Measurements from ENCODE around the gene ACP1.
A peak's percentile ranks its signal among the peaks of the same experiment; 100 is the strongest.
"Not testable (repeated sequence)": the region's sequence is repeated elsewhere in the genome, so short reads cannot be mapped to it uniquely, and the experiment has no call there.

ACP1 gene

DNA sequence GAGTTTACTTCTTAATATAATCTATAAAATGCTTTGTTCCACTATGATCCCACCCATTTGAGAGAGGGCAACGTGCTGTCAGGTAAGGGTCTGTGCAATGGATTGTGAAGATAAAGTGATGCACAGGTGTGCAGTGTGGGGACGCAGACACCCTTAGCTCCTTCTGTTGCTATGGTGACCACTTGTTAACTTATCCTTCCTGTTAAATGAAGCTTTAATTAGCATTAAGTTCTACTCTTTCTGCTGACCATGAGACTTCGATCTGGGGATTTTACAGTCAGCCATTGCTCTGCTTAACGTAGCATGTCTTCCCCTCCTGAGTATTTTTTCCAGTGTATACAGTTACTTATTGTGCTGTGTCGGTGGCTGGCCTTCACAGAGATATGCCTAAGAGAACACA is 46.2 kb downstream of the ACP1 start:
- DNase-seq (ENCODE audit: low spot score), result no peak

GRCh38 chr2:313991-314390 is 49.2 kb downstream of the ACP1 start:
- DNase-seq (ENCODE audit: low spot score), result no peak

- no peak for DNase-seq (ENCODE audit: low spot score)
Observed at GRCh38 chr2:314561-315336, 50.0 kb downstream of the ACP1 start.

DNA sequence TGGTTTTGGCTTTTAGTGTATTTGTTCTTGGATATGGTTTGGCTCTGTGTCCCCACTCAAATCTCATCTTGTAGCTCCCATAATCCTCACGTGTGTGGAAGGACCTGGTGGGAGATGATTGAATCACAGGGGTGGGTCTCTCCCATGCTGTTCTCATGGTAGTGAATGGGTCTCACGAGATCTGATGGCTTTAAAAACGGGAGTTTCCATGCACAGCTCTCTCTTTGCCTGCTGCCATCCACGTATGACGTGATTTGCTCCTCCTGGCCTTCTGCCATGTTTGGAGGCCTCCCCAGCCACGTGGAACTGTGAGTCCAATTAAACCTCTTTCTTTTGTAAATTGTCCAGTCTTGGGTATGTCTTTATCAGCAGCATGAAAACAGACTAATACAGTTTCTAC is 51.2 kb downstream of the ACP1 start:
- not testable (repeated sequence) for DNase-seq (ENCODE audit: low spot score)

DNA sequence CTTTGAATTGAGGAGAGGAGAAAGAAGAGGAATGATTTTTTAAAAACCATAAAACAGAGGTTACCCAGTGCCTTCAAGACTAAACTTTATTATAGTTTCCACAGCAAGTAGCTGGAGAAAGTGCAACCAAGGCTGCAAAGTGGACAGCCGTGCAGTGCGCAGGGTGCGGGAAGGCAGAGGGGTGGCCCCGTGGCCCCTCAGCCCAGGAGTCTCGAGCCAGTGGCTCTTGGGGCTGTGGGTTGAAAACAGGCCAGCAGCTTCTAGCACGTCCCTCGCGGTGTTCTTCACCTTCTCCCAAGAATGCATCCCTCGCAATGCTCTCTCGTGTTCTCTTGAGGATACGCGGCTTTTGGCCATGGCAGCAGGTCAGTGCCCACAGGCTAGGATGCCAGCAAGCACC is 51.6 kb downstream of the ACP1 start:
- DNase-seq (ENCODE audit: low spot score), result no peak

DNA sequence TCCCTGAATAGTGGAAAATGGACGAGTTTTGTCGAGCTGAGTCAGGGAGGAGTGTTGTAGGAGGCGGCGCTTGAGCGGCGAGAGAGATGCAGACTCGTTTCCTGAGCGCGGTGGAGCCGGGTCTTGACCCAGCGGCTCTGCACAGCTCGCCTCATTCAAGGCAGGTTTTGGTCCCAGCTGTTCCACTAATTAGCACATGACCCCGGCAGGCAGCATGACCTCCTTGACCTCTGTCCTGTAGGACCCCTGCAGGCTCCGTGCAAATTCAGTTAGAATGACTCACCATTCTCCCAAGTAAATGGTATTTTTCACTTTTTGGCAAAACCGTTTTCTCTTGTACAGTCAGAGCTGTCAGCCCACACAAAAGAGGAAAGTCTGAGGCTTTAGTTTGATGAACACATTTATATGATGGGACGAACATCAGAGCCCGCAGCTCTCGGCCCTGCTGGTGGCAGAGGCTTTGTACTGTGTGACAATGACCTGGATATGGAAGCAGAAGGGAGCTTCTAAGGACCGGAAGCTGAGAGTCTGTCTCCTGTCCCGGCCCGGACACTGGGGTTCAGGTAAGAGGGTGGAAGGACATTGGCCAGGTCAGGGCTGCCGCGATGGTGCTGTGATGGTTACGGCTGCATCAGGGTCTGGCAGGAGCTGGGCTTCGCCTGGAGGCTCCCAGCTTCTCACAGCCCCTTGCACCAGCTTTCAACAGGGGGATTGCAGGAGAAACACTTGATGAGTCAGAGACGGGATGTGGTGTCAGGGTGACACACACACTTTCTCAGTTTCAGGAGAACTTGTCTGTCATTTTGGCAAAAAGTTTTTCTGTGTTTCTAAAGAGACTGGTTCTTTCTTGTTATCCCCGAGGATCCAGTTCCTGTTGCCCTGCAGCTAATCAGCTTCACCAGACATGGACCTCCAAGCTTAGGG is 53.0 kb downstream of the ACP1 start:
- DNase-seq (ENCODE audit: low spot score), result peak; percentile 39

DNA sequence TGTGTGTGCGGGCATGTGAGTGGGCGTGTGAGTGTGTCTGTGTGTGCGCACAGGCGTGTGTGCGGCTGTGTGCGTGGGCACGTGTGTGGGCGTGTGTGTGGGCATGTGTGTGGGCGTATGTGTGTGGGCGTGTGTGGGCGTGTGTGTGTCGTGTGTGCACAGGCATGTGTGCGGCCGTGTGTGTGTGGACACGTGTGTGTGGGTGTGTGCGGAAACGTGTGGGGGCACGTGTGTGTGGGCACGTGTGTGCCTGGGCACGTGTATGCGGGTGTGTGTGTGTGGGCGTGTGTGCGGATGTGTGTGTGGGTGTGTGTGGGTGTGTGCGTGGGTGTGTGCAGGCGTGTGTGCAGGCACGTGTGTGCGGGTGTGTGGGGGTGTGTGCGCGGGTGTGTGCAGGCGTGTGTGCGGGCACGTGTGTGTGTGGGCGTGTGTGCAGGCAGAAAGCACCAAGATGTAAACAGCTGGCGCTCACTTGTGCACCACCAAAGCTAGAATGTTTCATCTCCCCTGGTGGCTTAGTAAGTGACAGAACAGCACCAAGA is 54.4 kb downstream of the ACP1 start:
- DNase-seq (ENCODE audit: low spot score), result no peak

DNA sequence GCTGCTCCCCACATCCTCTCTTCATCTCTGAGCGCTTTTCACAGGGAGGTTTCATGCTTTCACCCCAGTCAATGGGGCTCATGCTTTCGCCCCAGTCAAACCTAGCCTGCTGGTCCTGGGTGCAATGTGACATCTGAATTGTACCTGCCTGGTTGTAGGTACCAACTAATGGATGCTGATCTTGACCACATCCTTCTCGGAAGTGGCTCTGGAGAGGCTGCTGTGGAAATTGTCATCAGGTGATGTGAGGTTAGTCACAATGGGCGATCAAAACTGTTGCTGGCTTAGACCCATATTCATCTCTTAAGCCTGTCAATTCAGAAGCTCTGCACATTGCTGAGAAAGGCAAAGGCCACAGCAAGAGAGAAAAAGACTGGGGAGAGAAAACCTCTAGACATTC is 55.8 kb downstream of the ACP1 start:
- no peak for DNase-seq (ENCODE audit: low spot score)

DNA sequence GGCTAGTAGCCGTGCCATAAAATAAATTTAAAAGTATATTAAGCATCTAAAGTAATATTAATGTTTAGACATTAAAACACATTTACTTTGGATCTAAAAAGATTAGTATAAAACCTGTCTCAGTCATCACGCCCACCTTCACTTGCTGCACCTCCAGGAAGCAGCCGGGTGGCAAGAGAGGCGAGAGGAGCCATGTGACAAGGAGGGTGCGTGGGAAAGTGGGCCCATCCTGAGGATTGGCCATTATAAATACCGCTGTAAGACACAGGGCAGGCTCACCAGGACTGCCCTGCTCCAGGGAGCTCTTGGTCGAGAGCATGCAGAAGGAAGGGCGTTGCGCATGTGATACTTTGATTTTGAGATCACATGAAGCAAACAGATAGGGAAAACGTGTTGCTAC is 57.6 kb downstream of the ACP1 start:
- no peak for DNase-seq (ENCODE audit: low spot score)

- DNase-seq (ENCODE audit: low spot score), result no peak
Observed at GRCh38 chr2:323035-323434, 58.3 kb downstream of the ACP1 start.
